SK-N-SH (cell line): Measurements from ENCODE around the gene DGCR2. TPM values are rescaled to one million over a fixed set of nuclear protein-coding genes. Genes with fewer than 3 reads are reported as not detected.
"Not testable (repeated sequence)": the region's sequence is repeated elsewhere in the genome, so short reads cannot be mapped to it uniquely, and the experiment has no call there.

Experiments used
- CTCF ChIA-PET: fragments of 300-600, 350-600 bp; formaldehyde crosslinking; extraction: SDS; loops from one replicate; lab custom pipeline; 2021; lab: Yijun Ruan, JAX
- POLR2A ChIA-PET: fragments of 350-600 bp; sonication (Branson Sonifier 250); formaldehyde crosslinking; extraction: SDS; loops from one replicate; lab custom pipeline; 2020; ENCODE audit warnings: antibody characterized with exemption, inconsistent platforms; lab: Yijun Ruan, JAX
- DNase-seq: peaks from one replicate; pipeline ENCODE4 v3.0.0; 2012
- H2AFZ ChIP-seq: fragments of 200-600 bp; sonication (generic); 2 replicates; pipeline ENCODE4 v1.8.1; 2016; ENCODE audit warnings: antibody characterized with exemption, mild to moderate bottlenecking, low read depth
- H3F3A ChIP-seq: fragments of 200-600 bp; sonication (generic); replicated peaks from 2 replicates; pipeline ENCODE3; 2016; ENCODE audit warnings: antibody characterized with exemption, mild to moderate bottlenecking; ENCODE audit not compliant: insufficient read depth
- H3K27ac ChIP-seq, 2 experiments: fragments of 200-500 bp in 1 of 2; fragments of 200-600 bp in 1 of 2; sonication (Bioruptor generic) in 1 of 2; sonication (generic), shearing (Covaris generic) in 1 of 2; 2 replicates each; pipeline versions ENCODE4 v1.5.1 to v1.6.1; 2014 to 2016; ENCODE audit warnings: low read depth in 2 of 2, inconsistent platforms in 1 of 2, low read length in 1 of 2, mild to moderate bottlenecking in 1 of 2, mixed read lengths in 1 of 2
- H3K27me3 ChIP-seq: fragments of 200-600 bp; sonication (generic), shearing (Covaris generic); 2 replicates; pipeline ENCODE4 v1.6.1; 2016; ENCODE audit warnings: mixed run types; ENCODE audit not compliant: insufficient read depth
- H3K36me3 ChIP-seq, 2 experiments: fragments of 200-500 bp in 1 of 2; fragments of 200-600 bp in 1 of 2; sonication (Bioruptor generic) in 1 of 2; sonication (generic) in 1 of 2; replicated peaks in 1 of 2; 2 replicates each; pipeline versions ENCODE3 to v1.5.1; 2014 to 2016; ENCODE audit warnings: low read length in 1 of 2, mild to moderate bottlenecking in 1 of 2; ENCODE audit not compliant: insufficient read depth in 2 of 2, control insufficient read depth in 1 of 2
- H3K4me1 ChIP-seq, 2 experiments: fragments of 200-500 bp in 1 of 2; fragments of 200-600 bp in 1 of 2; sonication (Bioruptor generic) in 1 of 2; sonication (generic), shearing (Covaris generic) in 1 of 2; 2 replicates each; pipeline versions ENCODE4 v1.5.1 to v1.6.1; 2014 to 2016; ENCODE audit warnings: low read depth in 1 of 2, low read length in 1 of 2, mixed run types in 1 of 2; ENCODE audit not compliant: insufficient read depth in 2 of 2, control insufficient read depth in 1 of 2
- H3K4me2 ChIP-seq: fragments of 200-600 bp; sonication (generic), shearing (Covaris generic); 2 replicates; pipeline ENCODE4 v1.6.1; 2017; ENCODE audit warnings: mixed run types
- H3K4me3 ChIP-seq, 2 experiments: fragments of 200-500 bp in 1 of 2; fragments of 200-600 bp in 1 of 2; sonication (Bioruptor generic) in 1 of 2; sonication (generic), shearing (Covaris generic) in 1 of 2; 2 replicates each; pipeline versions ENCODE4 v1.5.1 to v1.8.1; 2014 to 2016; ENCODE audit warnings: low read depth in 2 of 2, inconsistent platforms in 1 of 2, low read length in 1 of 2, mild to moderate bottlenecking in 1 of 2, mixed read lengths in 1 of 2, moderate library complexity in 1 of 2
- H3K79me2 ChIP-seq: fragments of 200-600 bp; sonication (generic); 2 replicates; pipeline ENCODE4 v1.8.1; 2017; ENCODE audit warnings: mild to moderate bottlenecking; ENCODE audit not compliant: insufficient read depth
- H3K9ac ChIP-seq: fragments of 200-600 bp; sonication (generic); 2 replicates; pipeline ENCODE4 v1.6.1; 2017; ENCODE audit warnings: mixed run types
- H3K9me2 ChIP-seq: fragments of 200-600 bp; sonication (generic); 2 replicates; pipeline ENCODE4 v1.6.1; 2017; ENCODE audit warnings: mixed run types
- H3K9me3 ChIP-seq: fragments of 200-600 bp; sonication (generic); 2 replicates; pipeline ENCODE4 v1.6.1; 2017; ENCODE audit warnings: mixed run types, mild to moderate bottlenecking, moderate library complexity
- H4K20me1 ChIP-seq: fragments of 200-600 bp; sonication (generic); 2 replicates; pipeline ENCODE4 v1.6.1; 2017; ENCODE audit warnings: mild to moderate bottlenecking, mixed run types; ENCODE audit not compliant: insufficient read depth
- CHD2 ChIP-seq: fragments of 150-350 bp; IDR thresholded peaks from 2 replicates; pipeline ENCODE4 v1.6.1; 2018; ENCODE audit warnings: low read length; ENCODE audit not compliant: partially characterized antibody
- ELF1 ChIP-seq: IDR thresholded peaks from 2 replicates; pipeline ENCODE4 v1.4.0; 2012
- FOXJ3 ChIP-seq: sonication (generic); formaldehyde crosslinking; IDR thresholded peaks from 2 replicates; pipeline ENCODE4 v1.5.1; 2020; ENCODE audit warnings: mild to moderate bottlenecking, missing genetic modification reagents
- FOXM1 ChIP-seq: IDR thresholded peaks from 2 replicates; pipeline ENCODE4 v1.4.0; 2012; ENCODE audit warnings: low read depth, mild to moderate bottlenecking
- GABPA ChIP-seq: IDR thresholded peaks from 2 replicates; pipeline ENCODE4 v1.4.0; 2012; ENCODE audit warnings: low read depth, mild to moderate bottlenecking
- GATA2 ChIP-seq: sonication (generic); formaldehyde crosslinking; IDR thresholded peaks from 2 replicates; pipeline ENCODE4 v1.5.0; 2020; ENCODE audit warnings: mild to moderate bottlenecking, missing genetic modification reagents
- IRF3 ChIP-seq: fragments of 150-350 bp; IDR thresholded peaks from 2 replicates; pipeline ENCODE4 v1.6.1; 2016; ENCODE audit warnings: mild to moderate bottlenecking, low read depth, low read length
- RFX5 ChIP-seq: IDR thresholded peaks from 2 replicates; pipeline ENCODE4 v1.6.1; 2012; ENCODE audit warnings: mild to moderate bottlenecking, improper control_type of control experiment, low read length
- RXRA ChIP-seq: IDR thresholded peaks from 2 replicates; pipeline ENCODE4 v1.4.0; 2012; ENCODE audit warnings: low read depth, mild to moderate bottlenecking, borderline replicate concordance
- WGBS: methylation state at CpG from one replicate; pipeline ENCODE4 v1.1.6; 2017; ENCODE audit warnings: low lambda C conversion rate; 5-methylcytosine and 5-hydroxymethylcytosine counted together
- polyA plus RNA-seq, 3 experiments: library from polyadenylated mRNA; depleted of rRNA; stranded (reverse); fragments of >200 nt; gene quantifications; 2 replicates each; pipeline ENCODE4 v1.2.3, GENCODE V29; 2012

DGCR2 gene
- polyA plus RNA-seq, 1 of the 3 experiments (the other 2 are of a cell fraction): 30.4 TPM

DNA sequence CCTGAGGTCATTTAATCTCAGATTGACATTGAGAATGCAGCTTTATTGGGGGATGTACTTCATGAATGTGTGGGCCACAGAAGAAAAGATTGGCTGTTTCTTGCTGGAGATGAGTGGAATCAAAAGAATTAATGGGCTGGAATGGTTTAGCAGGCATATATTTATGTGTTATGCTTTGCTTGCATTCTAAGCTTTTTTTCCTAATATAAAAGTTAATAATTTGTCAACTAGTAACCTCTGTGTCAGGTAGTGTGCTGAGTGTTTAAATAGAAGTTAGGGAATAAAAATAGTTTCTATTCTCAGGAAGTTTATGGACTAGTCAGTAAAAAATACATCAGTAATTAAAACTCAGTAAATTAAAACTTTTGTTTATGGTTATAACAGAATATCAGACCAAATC lies 118.7 kb downstream of the DGCR2 start:
- no peak overlapping the region for H2AFZ ChIP-seq
- TF ChIP-seq GABPA (no peak), ELF1 (no peak)
- TF ChIP-seq, all 33 proteins: peak for 0
- Histone ChIP-seq H3K27me3 (peaks cover 10% of the 10 kb centered on the region; the same call in 1 of the 2 replicates), H3K9me3 (no peaks in the 10 kb centered on the region), H3K79me2 (no peaks in the 10 kb centered on the region), H3F3A (no peaks in the 10 kb centered on the region), H3K4me2 (no peak overlapping the region), H3K4me3 (no peak overlapping the region), H3K36me3 (no peaks in the 10 kb centered on the region), H3K9me2 (no peaks in the 10 kb centered on the region), H3K27ac (no peak overlapping the region), H3K4me1 (no peaks in the 10 kb centered on the region; a peak in 2 of 4 replicates), H3K9ac (no peak overlapping the region), H4K20me1 (no peaks in the 10 kb centered on the region)
- DNase-seq: no peak
- ChIA-PET POLR2A (no interaction called here), CTCF (interaction anchor here (0.7 to 1.2 kb wide), 2 partner anchors 12 to 14 kb away, joined by 3 read pairs; no protein-coding TSS in a partner anchor)

DNA sequence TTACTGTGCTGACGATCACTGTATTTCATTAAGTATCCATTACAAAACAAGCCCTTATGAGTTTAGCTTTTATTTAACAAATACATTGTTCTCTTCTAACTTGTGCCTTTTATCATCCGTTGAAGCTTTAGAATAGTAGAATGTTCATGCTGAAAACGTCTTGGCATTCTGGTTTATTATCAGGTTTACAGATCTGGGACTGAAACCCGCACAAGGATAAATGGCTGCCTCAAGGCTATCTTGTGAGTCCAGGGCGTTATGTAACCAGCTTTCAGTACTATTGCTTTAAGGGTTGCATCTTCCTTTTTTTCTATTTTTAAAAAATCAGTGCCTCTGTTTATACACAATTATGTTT lies 119.6 kb downstream of the DGCR2 start:
- Histone ChIP-seq H3K36me3 (no peaks in the 10 kb centered on the region), H3K9ac (no peak overlapping the region), H3F3A (no peaks in the 10 kb centered on the region), H3K79me2 (no peaks in the 10 kb centered on the region), H4K20me1 (no peaks in the 10 kb centered on the region), H3K9me2 (no peaks in the 10 kb centered on the region), H3K4me1 (no peaks in the 10 kb centered on the region; a peak in 2 of 4 replicates), H3K27me3 (peaks cover 10% of the 10 kb centered on the region; the same call in 1 of the 2 replicates), H3K4me3 (no peak overlapping the region), H3K27ac (no peak overlapping the region), H2AFZ (no peak overlapping the region), H3K4me2 (no peak overlapping the region), H3K9me3 (no peaks in the 10 kb centered on the region)
- POLR2A ChIA-PET: no interaction called here
- CTCF ChIA-PET: interaction anchor here (1.2 kb wide), 1 partner anchor 14 kb away, joined by 3 read pairs; no protein-coding TSS in a partner anchor
- TF ChIP-seq GATA2 (CRISPR knock-in tag) (peak; percentile 31; the same call in 1 of the 2 replicates), RXRA (no peak)
- WGBS: 12% methylated on average over 5 of the region's 5 CpGs
- no peak for DNase-seq

GRCh38 chr22:19001204-19001603 lies 121.0 kb downstream of the DGCR2 start:
- H4K20me1 ChIP-seq: no peaks in the 10 kb centered on the region
- H3K4me2 ChIP-seq: no peak overlapping the region
- no peak overlapping the region for H3K27ac ChIP-seq
- WGBS: 62% methylated on average over 2 of the region's 2 CpGs
- H3F3A ChIP-seq: no peaks in the 10 kb centered on the region
- H3K27me3 ChIP-seq: peaks cover 10% of the 10 kb centered on the region; the same call in 1 of the 2 replicates
- no peak overlapping the region for H2AFZ ChIP-seq
- ChIA-PET CTCF (interaction anchor here (1.0 kb wide), 1 partner anchor 47 kb away, joined by 3 read pairs; no protein-coding TSS in a partner anchor), POLR2A (no interaction called here)
- H3K9me2 ChIP-seq: no peaks in the 10 kb centered on the region
- H3K36me3 ChIP-seq: no peaks in the 10 kb centered on the region
- no peaks in the 10 kb centered on the region for H3K79me2 ChIP-seq
- DNase-seq: no peak
- TF ChIP-seq FOXJ3 (CRISPR knock-in tag) (no peak), IRF3 (no peak), FOXM1 (no peak), CHD2 (no peak), RFX5 (no peak)
- H3K9ac ChIP-seq: no peak overlapping the region
- no peaks in the 10 kb centered on the region for H3K9me3 ChIP-seq
- H3K4me3 ChIP-seq: no peak overlapping the region
- H3K4me1 ChIP-seq: no peaks in the 10 kb centered on the region; a peak in 2 of 4 replicates

DNA sequence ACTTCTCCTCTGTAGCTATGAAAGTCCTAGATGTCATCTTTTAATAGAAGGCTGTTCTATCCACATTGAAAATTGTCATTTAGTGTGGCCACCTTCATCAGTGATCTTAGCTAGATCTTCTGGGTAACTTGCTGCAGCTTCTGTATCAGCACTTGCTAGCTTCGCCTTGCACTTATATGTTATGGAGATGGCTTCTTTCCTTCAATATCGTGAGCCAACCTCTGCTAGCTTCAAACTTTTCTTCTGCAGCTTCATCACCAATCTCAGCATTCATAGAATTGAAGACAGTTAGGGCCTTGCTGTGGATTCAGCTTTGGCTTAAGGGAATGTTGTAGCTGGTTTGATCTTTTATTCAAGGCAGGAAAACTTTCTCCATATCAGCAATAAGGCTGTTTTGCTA lies 122.1 kb downstream of the DGCR2 start:
- H3K27ac ChIP-seq, H4K20me1 ChIP-seq, H3K9me3 ChIP-seq, H3K4me3 ChIP-seq, H3K4me2 ChIP-seq, POLR2A ChIA-PET, H3K36me3 ChIP-seq, H3K79me2 ChIP-seq, H3K4me1 ChIP-seq, H2AFZ ChIP-seq, H3F3A ChIP-seq, DNase-seq, H3K9ac ChIP-seq, H3K27me3 ChIP-seq, H3K9me2 ChIP-seq: not testable (repeated sequence)
- CTCF ChIA-PET: interaction anchor here (1.0 kb wide), 1 partner anchor 46 kb away, joined by 3 read pairs; no protein-coding TSS in a partner anchor
- 59% methylated on average over 2 of the region's 2 CpGs for WGBS
